Peyer's patch (tissue), 4 donors: ENCODE results near the gene CACNB1. TPM values are rescaled to one million over a fixed set of nuclear protein-coding genes. Genes with fewer than 3 reads are reported as not detected.

Experiments
- DNase-seq, 3 donors: peaks; one replicate each; pipeline ENCODE4 v3.0.0-alpha.2; 2017 to 2019
- H3K27ac ChIP-seq, 4 donors: fragments of 200-600 bp; sonication (generic); one replicate each; pipeline ENCODE4 v1.5.1; 2016 to 2019
- H3K27me3 ChIP-seq, 2 donors: fragments of 200-600 bp; sonication (generic); one replicate each; pipeline ENCODE4 v1.5.1; 2019
- H3K36me3 ChIP-seq, 3 donors: fragments of 200-600 bp; sonication (generic); one replicate each; pipeline ENCODE4 v1.5.1; 2016 to 2019
- H3K4me1 ChIP-seq, 4 donors: fragments of 200-600 bp; sonication (generic); one replicate each; pipeline ENCODE4 v1.5.1; 2016 to 2019
- H3K4me3 ChIP-seq, 4 donors: fragments of 200-600 bp; sonication (generic); 1 replicate in 3 of 4; 2 replicates in 1 of 4; pipeline ENCODE4 v1.5.1; 2016 to 2019; ENCODE audit warnings: mild to moderate bottlenecking in 1 of 4
- H3K9me3 ChIP-seq, 4 donors: fragments of 200-600 bp; sonication (generic); one replicate each; pipeline ENCODE4 v1.5.1; 2016 to 2019; ENCODE audit warnings: mild to moderate bottlenecking in 1 of 4
- POLR2A ChIP-seq, 2 donors: fragments of 450-650 bp; IDR thresholded peaks; one replicate each; pipeline ENCODE4 v1.5.1; 2017; ENCODE audit warnings: antibody characterized with exemption in 2 of 2, mild to moderate bottlenecking in 2 of 2, moderate library complexity in 2 of 2
- total RNA-seq, 4 donors: library from RNA; depleted of rRNA; stranded (reverse); fragments of >200 nt; gene quantifications; one replicate each; pipeline ENCODE4 v1.1.0, GENCODE V29; 2016
- TF ChIP-seq, protein P1 (sequence below), 6 experiments: fragments of 450-650 bp in 4 of 6; fragments of 200-600 bp in 2 of 6; sonication (generic) in 1 of 6; IDR thresholded peaks; one replicate each; pipeline ENCODE4 v1.5.1; 2017 to 2019; ENCODE audit warnings: antibody characterized with exemption in 6 of 6, mild to moderate bottlenecking in 3 of 6, moderate library complexity in 1 of 6

Gene CACNB1
- total RNA-seq, result 1 to 10 TPM; 2.5 to 5.0 (median 2.8) TPM

DNA sequence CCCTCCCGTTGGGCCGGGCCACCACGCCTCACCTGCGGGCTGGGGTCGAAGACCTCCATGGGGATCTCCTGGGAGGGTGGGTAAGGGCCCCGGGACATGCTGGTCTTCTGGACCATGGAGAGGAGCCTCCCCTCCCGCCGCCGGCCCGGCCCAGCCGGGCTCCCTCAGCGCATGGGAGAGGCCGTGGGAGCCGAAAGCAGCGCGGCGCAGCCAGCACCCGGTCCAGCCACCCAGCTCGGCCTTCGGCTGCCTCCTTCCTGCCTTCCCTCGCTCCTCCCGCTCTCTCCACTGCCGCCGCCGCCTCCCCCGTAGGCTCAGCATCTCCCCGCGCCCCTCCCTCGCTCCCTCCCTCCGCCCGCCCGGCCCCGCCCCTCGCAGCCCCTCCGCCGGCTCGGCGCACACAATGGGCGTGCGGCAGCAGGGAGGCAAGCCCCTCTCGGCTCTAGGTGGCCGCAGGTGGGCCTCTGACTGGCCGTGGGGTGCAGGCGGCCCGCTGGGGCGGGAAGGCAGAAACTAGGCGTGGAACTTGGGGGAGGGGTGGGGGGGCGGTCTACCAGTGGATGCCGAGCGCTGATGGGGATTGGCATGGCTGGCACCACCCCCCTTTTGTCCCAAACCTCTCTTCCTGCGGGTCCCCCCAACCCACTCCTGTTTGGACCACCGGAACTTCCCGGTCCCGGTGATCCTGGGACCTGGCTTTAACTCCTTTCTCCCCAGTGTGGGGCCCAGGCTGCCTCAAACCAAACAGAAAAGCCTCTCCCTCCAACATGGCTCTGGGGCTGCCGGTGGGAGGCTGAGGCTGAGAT is at the start of gene CACNB1:
TSS of gene CACNB1 (minus strand) at position 290 of the 806 bp plus-strand sequence. CDS start at position 116, 174 bp downstream.
- peak in 1 of 2 donors; percentile 25 for TF ChIP-seq POLR2A (IDR thresholded peaks at IDR 0.05)
- TF ChIP-seq, protein P1, sequence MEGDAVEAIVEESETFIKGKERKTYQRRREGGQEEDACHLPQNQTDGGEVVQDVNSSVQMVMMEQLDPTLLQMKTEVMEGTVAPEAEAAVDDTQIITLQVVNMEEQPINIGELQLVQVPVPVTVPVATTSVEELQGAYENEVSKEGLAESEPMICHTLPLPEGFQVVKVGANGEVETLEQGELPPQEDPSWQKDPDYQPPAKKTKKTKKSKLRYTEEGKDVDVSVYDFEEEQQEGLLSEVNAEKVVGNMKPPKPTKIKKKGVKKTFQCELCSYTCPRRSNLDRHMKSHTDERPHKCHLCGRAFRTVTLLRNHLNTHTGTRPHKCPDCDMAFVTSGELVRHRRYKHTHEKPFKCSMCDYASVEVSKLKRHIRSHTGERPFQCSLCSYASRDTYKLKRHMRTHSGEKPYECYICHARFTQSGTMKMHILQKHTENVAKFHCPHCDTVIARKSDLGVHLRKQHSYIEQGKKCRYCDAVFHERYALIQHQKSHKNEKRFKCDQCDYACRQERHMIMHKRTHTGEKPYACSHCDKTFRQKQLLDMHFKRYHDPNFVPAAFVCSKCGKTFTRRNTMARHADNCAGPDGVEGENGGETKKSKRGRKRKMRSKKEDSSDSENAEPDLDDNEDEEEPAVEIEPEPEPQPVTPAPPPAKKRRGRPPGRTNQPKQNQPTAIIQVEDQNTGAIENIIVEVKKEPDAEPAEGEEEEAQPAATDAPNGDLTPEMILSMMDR (IDR thresholded peaks at IDR 0.05), result no peak
- H3K27ac ChIP-seq, result peak within 1 kb of the TSS; percentile 52 to 79 (median 65)
- peak; percentile 74 to 87 (median 76) for DNase-seq
- H3K4me3 ChIP-seq, result peak within 1 kb of the TSS; percentile 62 to 72 (median 68)
- peaks cover 0 to 30% (median 21%) of the 10 kb centered on the region in 4 donors for H3K4me1 ChIP-seq
- H3K36me3 ChIP-seq, result peaks cover 0 to 14% (median 0%) of the 10 kb centered on the region in 3 donors
- no peaks in the 10 kb centered on the region for H3K9me3 ChIP-seq
- H3K27me3 ChIP-seq, result no peaks in the 10 kb centered on the region

DNA sequence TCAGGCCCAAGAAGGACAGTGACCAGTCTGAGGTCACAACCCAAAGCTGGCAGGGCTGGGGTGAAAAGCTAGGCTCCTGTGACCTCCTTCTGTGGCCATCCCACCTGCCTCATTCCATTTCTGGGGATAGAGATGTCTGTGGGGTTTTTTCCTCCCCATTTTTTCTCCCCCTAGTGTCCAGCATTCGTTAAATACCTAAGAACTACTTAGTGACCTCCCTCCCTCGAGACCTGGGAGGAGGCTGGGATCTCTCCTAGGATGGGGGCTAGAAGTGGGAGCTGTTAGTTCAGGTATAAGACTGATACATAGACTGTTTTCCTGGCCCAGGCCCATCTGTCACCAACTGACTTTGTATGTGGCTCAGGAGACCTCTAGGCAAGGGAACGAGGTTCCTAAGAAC is 48.8 kb upstream of the CACNB1 start:
- no peaks in the 10 kb centered on the region for H3K27me3 ChIP-seq

DNA sequence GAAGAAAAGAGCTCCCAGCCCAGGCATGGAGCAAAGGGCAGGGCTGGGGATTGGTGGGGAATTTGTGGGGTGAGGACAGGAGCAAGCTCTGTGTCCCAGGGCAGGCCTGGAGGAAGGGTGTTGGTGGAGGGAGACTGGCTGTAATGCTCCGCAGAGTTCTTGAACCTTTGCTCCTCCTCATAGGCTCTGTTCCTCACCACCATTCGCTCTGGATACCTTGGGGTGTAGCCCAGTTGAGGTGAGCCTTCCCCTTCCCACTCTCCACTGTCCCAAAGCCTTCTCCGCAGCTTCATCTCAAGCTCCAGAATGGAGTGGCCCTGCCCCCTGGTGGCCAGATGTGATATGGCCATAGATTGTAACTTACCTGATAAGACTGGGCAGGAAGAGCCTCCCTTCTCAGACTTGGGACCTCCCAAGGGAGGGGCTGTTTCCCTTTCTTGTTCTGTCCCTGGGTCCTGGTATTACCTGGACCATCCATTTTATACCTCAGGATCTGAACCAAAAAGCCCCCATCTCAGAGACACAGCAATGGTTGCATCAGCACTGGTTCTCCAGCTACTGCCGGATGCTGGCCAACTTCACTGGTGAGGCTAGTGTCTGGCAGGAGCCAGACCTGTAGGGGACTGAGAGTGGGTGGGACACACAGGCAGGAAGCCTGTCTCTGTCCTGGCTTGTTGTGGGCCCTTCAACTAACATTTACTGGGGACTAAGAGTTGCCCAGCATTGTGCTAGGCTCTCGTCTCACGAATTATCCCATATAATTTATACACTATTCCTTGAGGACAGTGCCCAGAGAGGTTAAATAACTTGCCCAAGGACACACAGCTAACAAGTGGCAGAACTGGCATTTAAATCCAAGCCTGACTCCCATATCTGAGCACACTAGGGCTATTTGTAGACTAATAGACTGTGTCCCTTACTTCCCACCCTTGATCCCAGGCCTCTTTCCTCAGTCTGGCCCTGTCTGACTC is 47.4 kb upstream of the CACNB1 start:
- no peaks in the 10 kb centered on the region for H3K27me3 ChIP-seq
- H3K27ac ChIP-seq, result no peak overlapping the region
- H3K9me3 ChIP-seq, result no peaks in the 10 kb centered on the region
- no peaks in the 10 kb centered on the region for H3K36me3 ChIP-seq
- DNase-seq, result peak; percentile 85 to 96 (median 92)
- no peak for TF ChIP-seq POLR2A (IDR thresholded peaks at IDR 0.05)
- TF ChIP-seq, protein P1 (IDR thresholded peaks at IDR 0.05), result peak; percentile 88 to 94 (median 92)
- H3K4me1 ChIP-seq, result peaks cover 0 to 7% (median 3%) of the 10 kb centered on the region in 4 donors
- no peak overlapping the region for H3K4me3 ChIP-seq

More for the DNA sequence above, 48.8 kb upstream of the CACNB1 start:
- DNase-seq, result no peak
- Histone ChIP-seq H3K4me1 (peaks cover 0 to 7% (median 3%) of the 10 kb centered on the region in 4 donors), H3K36me3 (peaks cover 0 to under 1% (median 0%) of the 10 kb centered on the region in 3 donors), H3K4me3 (no peak overlapping the region), H3K27ac (no peak overlapping the region), H3K9me3 (no peaks in the 10 kb centered on the region)
- TF ChIP-seq POLR2A (IDR thresholded peaks at IDR 0.05), result no peak
- TF ChIP-seq, protein P1 (IDR thresholded peaks at IDR 0.05), result peak in 1 of 6 experiments; percentile 8

DNA sequence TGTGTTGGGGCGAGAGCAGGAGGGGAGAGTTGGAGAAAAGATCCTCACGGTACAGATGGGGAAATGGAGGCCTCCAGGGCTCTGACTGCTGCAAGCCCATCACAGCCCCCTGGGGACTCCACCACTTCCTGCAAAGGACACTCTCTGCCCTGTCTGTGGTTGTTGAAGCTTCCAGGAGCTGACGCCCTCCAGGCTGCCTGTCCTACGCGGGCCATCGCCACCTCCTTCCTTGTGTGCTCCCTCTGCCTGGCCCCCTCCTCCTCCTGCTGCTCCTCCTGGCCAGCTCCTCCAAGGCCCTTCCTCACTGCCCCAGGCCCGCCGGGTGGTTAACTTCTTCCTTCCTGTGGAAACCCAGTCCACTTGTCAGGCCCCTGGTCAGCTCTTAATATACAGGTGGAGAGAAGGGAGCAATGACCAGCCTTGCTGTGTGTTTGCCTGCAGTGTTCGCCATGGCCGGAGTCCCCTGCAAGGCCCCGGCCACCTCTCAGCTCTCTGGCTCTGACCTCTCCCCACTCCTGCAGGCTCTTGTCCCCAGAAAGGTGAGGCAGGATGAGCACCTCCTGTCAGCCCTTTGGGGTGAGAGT is 46.6 kb upstream of the CACNB1 start:
- Histone ChIP-seq H3K4me3 (no peak overlapping the region), H3K36me3 (no peaks in the 10 kb centered on the region), H3K27ac (no peak overlapping the region), H3K9me3 (no peaks in the 10 kb centered on the region), H3K27me3 (no peaks in the 10 kb centered on the region), H3K4me1 (peaks cover 0 to 7% (median 3%) of the 10 kb centered on the region in 4 donors)
- DNase-seq, result peak in 2 of 3 donors; percentile 60 to 69
- TF ChIP-seq, protein P1 (IDR thresholded peaks at IDR 0.05), result no peak
- no peak for TF ChIP-seq POLR2A (IDR thresholded peaks at IDR 0.05)

DNA sequence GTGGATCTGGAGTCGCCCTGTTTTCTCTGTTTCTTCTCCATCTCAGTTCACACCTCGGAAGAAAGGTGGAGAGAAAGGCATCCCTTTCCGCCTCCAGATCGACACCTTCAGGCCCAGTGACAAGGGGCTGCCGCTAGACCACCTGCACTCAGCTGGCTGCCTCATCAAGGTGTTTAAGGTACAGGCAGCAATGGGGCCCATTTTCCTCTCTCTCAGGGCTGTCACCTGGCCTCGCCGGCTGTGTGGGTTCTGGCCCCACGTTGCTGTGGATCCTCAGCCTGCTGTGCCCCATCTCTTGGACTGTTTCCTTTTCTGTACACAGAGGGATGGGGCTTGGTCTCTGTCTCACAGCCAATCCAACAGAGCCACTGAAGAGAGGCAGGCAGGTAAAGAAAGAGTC is 45.7 kb upstream of the CACNB1 start:
- Histone ChIP-seq H3K36me3 (no peaks in the 10 kb centered on the region), H3K27ac (no peak overlapping the region), H3K4me1 (peaks cover 0 to 7% (median 3%) of the 10 kb centered on the region in 4 donors), H3K9me3 (no peaks in the 10 kb centered on the region), H3K4me3 (no peak overlapping the region), H3K27me3 (no peaks in the 10 kb centered on the region)
- no peak for DNase-seq
- TF ChIP-seq, protein P1 (IDR thresholded peaks at IDR 0.05), result no peak
- no peak for TF ChIP-seq POLR2A (IDR thresholded peaks at IDR 0.05)
